Upper lobe of left lung (tissue), 6 donors: ENCODE data around the gene UACA. TPM values are rescaled to one million over a fixed set of nuclear protein-coding genes. Genes with fewer than 3 reads are reported as not detected.

Experiments
- ATAC-seq, 2 donors: fragments of 200-7000 bp; cut with Tn5 transposase; one replicate each; pipeline ENCODE4 v1.9.1; 2022; ENCODE audit warnings: mild to moderate bottlenecking in 2 of 2, moderate library complexity in 2 of 2; ENCODE audit not compliant: low FRiP score in 2 of 2
- DNase-seq, 2 donors: peaks; one replicate each; pipeline ENCODE4 v3.0.0-alpha.2; 2019 to 2020
- H3K27ac ChIP-seq, 4 donors: fragments of 200-600 bp; sonication (generic); one replicate each; pipeline ENCODE4 v1.5.1; 2016 to 2019
- H3K27me3 ChIP-seq, 4 donors: fragments of 200-600 bp; sonication (generic); one replicate each; pipeline ENCODE4 v1.5.1; 2017 to 2019
- H3K36me3 ChIP-seq, 4 donors: fragments of 200-600 bp; sonication (generic); one replicate each; pipeline ENCODE4 v1.5.1; 2016 to 2019
- H3K4me1 ChIP-seq, 4 donors: fragments of 200-600 bp; sonication (generic); one replicate each; pipeline ENCODE4 v1.5.1; 2018 to 2019
- H3K4me3 ChIP-seq, 4 donors: fragments of 200-600 bp; sonication (generic); one replicate each; pipeline ENCODE4 v1.5.1; 2017 to 2019; ENCODE audit warnings: mild to moderate bottlenecking in 2 of 4, moderate library complexity in 1 of 4
- H3K9me3 ChIP-seq, 4 donors: fragments of 200-600 bp; sonication (generic); one replicate each; pipeline ENCODE4 v1.5.1; 2018 to 2019
- CTCF ChIP-seq, 6 experiments: fragments of 450-650 bp in 4 of 6; fragments of 200-600 bp in 2 of 6; sonication (generic) in 2 of 6; IDR thresholded peaks; one replicate each; pipeline ENCODE4 v1.5.1; 2016 to 2019; ENCODE audit warnings: antibody characterized with exemption in 6 of 6
- EP300 ChIP-seq, 4 donors: sonication (generic); formaldehyde crosslinking; IDR thresholded peaks; one replicate each; pipeline ENCODE4 v1.5.1; 2017; ENCODE audit warnings: antibody characterized with exemption in 4 of 4, control low read depth in 2 of 4
- POLR2A ChIP-seq, 4 donors: fragments of 450-650 bp; IDR thresholded peaks; one replicate each; pipeline ENCODE4 v1.5.1; 2016 to 2017; ENCODE audit warnings: antibody characterized with exemption in 4 of 4, mild to moderate bottlenecking in 2 of 4
- POLR2AphosphoS5 ChIP-seq, 2 donors: sonication (generic); formaldehyde crosslinking; IDR thresholded peaks; one replicate each; pipeline ENCODE4 v1.5.1; 2017; ENCODE audit warnings: antibody characterized with exemption in 2 of 2
- whole genome bisulfite sequencing, 2 donors: methylation state at CpG; one replicate each; pipeline ENCODE4 v1.1.5; 2017 to 2018; 5-methylcytosine and 5-hydroxymethylcytosine counted together
- total RNA-seq, 6 donors: library from RNA; depleted of rRNA in 4 of 6; stranded (reverse); fragments of >200 nt in 4 of 6; gene quantifications; one replicate each; pipeline versions ENCODE4 v1.1.0 to v1.2.1, GENCODE V29; 2016 to 2021
- donor health status: DM: no; HTN: no; CAD: no; lungs with moderate emphysema.
- donor health status: DM: no; HTN: yes; CAD: no; lungs with severe emphysema.

UACA gene
- total RNA-seq, 6 donors from 2014 or later = 23.9 to 83.8 (median 39.0) TPM

- Histone ChIP-seq H3K9me3 (no peaks in the 10 kb centered on the region), H3K4me3 (no peak overlapping the region), H3K36me3 (no peaks in the 10 kb centered on the region), H3K27ac (no peak overlapping the region), H3K4me1 (peaks cover 0 to 13% (median 5%) of the 10 kb centered on the region in 4 donors), H3K27me3 (no peaks in the 10 kb centered on the region)
- 60 to 64% methylated on average over 3 of the region's 3 CpGs for WGBS, 2 donors
- DNase-seq = no peak
- no peak for ATAC-seq
- no peak for TF ChIP-seq POLR2AphosphoS5 (IDR thresholded peaks at IDR 0.05)
- TF ChIP-seq POLR2A (IDR thresholded peaks at IDR 0.05) = no peak
- no peak for TF ChIP-seq CTCF (IDR thresholded peaks at IDR 0.05)
- no peak for TF ChIP-seq EP300 (IDR thresholded peaks at IDR 0.05)
Measured at GRCh38 chr15:70770863-70771262, 7.5 kb upstream of the UACA start.

- no peak for TF ChIP-seq EP300 (IDR thresholded peaks at IDR 0.05)
- no peak for TF ChIP-seq POLR2AphosphoS5 (IDR thresholded peaks at IDR 0.05)
- Histone ChIP-seq H3K4me3 (no peak overlapping the region), H3K27me3 (peaks cover 0 to 3% (median 0%) of the 10 kb centered on the region in 4 donors), H3K4me1 (peaks cover 5 to 22% (median 10%) of the 10 kb centered on the region in 4 donors), H3K27ac (peak overlapping the region in 3 of 4 donors; percentile 33 to 56 (median 39)), H3K9me3 (no peaks in the 10 kb centered on the region), H3K36me3 (no peaks in the 10 kb centered on the region)
- 25 to 31% methylated on average over 3 of the region's 3 CpGs for WGBS, 2 donors
- ATAC-seq (no peak), DNase-seq (no peak)
Measured at GRCh38 chr15:70768257-70768883, 5.0 kb upstream of the UACA start.

GRCh38 chr15:70767667-70768066 lies 4.3 kb upstream of the UACA start:
- ATAC-seq (no peak), DNase-seq (no peak)
- Histone ChIP-seq H3K4me3 (no peak overlapping the region), H3K9me3 (no peaks in the 10 kb centered on the region), H3K27ac (peak overlapping the region in 3 of 4 donors; percentile 33 to 56 (median 39)), H3K36me3 (no peaks in the 10 kb centered on the region), H3K4me1 (peaks cover 5 to 29% (median 14%) of the 10 kb centered on the region in 4 donors), H3K27me3 (peaks cover 0 to 4% (median 1%) of the 10 kb centered on the region in 4 donors)
- TF ChIP-seq POLR2AphosphoS5 (IDR thresholded peaks at IDR 0.05) (no peak), POLR2A (IDR thresholded peaks at IDR 0.05) (no peak), EP300 (IDR thresholded peaks at IDR 0.05) (no peak), CTCF (IDR thresholded peaks at IDR 0.05) (no peak)
- WGBS, 2 donors = 54 to 59% methylated on average over 3 of the region's 3 CpGs

- H3K4me1 ChIP-seq = peaks cover 5 to 38% (median 15%) of the 10 kb centered on the region in 4 donors
- peaks cover 0 to 7% (median 2%) of the 10 kb centered on the region in 4 donors for H3K27me3 ChIP-seq
- H3K27ac ChIP-seq = peak overlapping the region in 1 of 4 donors; percentile 35
- no peaks in the 10 kb centered on the region for H3K9me3 ChIP-seq
- no peak overlapping the region for H3K4me3 ChIP-seq
- TF ChIP-seq POLR2A (IDR thresholded peaks at IDR 0.05) = no peak
- TF ChIP-seq POLR2AphosphoS5 (IDR thresholded peaks at IDR 0.05) = no peak
- TF ChIP-seq EP300 (IDR thresholded peaks at IDR 0.05) = no peak
- no peak for TF ChIP-seq CTCF (IDR thresholded peaks at IDR 0.05)
- H3K36me3 ChIP-seq = no peaks in the 10 kb centered on the region
- ATAC-seq (no peak), DNase-seq (no peak)
- WGBS, 2 donors = 78 to 83% methylated on average over 6 of the region's 6 CpGs
Measured at GRCh38 chr15:70766597-70766996, 3.2 kb upstream of the UACA start.

- H3K27ac ChIP-seq = peak overlapping the region in 1 of 4 donors; percentile 22
- no peaks in the 10 kb centered on the region for H3K9me3 ChIP-seq
- H3K4me1 ChIP-seq = peaks cover 5 to 38% (median 15%) of the 10 kb centered on the region in 4 donors
- no peaks in the 10 kb centered on the region for H3K36me3 ChIP-seq
- peaks cover 0 to 7% (median 2%) of the 10 kb centered on the region in 4 donors for H3K27me3 ChIP-seq
- no peak for DNase-seq
- no peak for TF ChIP-seq CTCF (IDR thresholded peaks at IDR 0.05)
- no peak for TF ChIP-seq POLR2A (IDR thresholded peaks at IDR 0.05)
- no peak for TF ChIP-seq POLR2AphosphoS5 (IDR thresholded peaks at IDR 0.05)
- TF ChIP-seq EP300 (IDR thresholded peaks at IDR 0.05) = no peak
- ATAC-seq = no peak
- H3K4me3 ChIP-seq = no peak overlapping the region
Measured at GRCh38 chr15:70765504-70766281, 2.3 kb upstream of the UACA start.
